Measurements from ENCODE around the gene ILF2. TPM values are rescaled to one million over a fixed set of nuclear protein-coding genes. Genes with fewer than 3 reads are reported as not detected.

The ILF2 gene
- total RNA-seq, 3 donors from 2014 or later = 92.2 to 169 (median 147) TPM

GRCh38 chr1:153615406-153615805, 55.4 kb downstream of the ILF2 start:
- Histone ChIP-seq H3K4me3 (peak overlapping the region in 2 of 3 donors; percentile 19 to 57), H3K9me3 (no peaks in the 10 kb centered on the region), H3K36me3 (no peaks in the 10 kb centered on the region), H3K4me1 (peaks cover 9 to 28% of the 10 kb centered on the region in 2 donors), H3K27me3 (no peaks in the 10 kb centered on the region), H3K27ac (peak overlapping the region; percentile 82 to 84)
- DNase-seq (ENCODE audit: low spot score in 2 of 2) = no peak
- intact Hi-C loops (cut with DNase I; ENCODE audit: low total_unique reads) = no loop called here
- TF ChIP-seq POLR2A (IDR thresholded peaks at IDR 0.05) (no peak), POLR2AphosphoS5 (IDR thresholded peaks at IDR 0.05) (no peak), CTCF (IDR thresholded peaks at IDR 0.05) (no peak)

- TF ChIP-seq POLR2A (IDR thresholded peaks at IDR 0.05) (no peak), CTCF (IDR thresholded peaks at IDR 0.05) (no peak), POLR2AphosphoS5 (IDR thresholded peaks at IDR 0.05) (no peak)
- intact Hi-C loops (cut with DNase I; ENCODE audit: low total_unique reads) = no loop called here
- Histone ChIP-seq H3K4me1 (peaks cover 9 to 32% of the 10 kb centered on the region in 2 donors), H3K4me3 (peak overlapping the region in 1 of 3 donors; percentile 57), H3K9me3 (no peaks in the 10 kb centered on the region), H3K36me3 (no peaks in the 10 kb centered on the region), H3K27me3 (no peaks in the 10 kb centered on the region), H3K27ac (peak overlapping the region; percentile 84 to 98)
- DNase-seq (ENCODE audit: low spot score in 2 of 2) = no peak
Measured at GRCh38 chr1:153614906-153615305, 55.9 kb downstream of the ILF2 start.

GRCh38 chr1:153614189-153614900, 56.4 kb downstream of the ILF2 start:
- Histone ChIP-seq H3K4me3 (no peak overlapping the region), H3K27ac (peak overlapping the region; percentile 59 to 98), H3K27me3 (no peaks in the 10 kb centered on the region), H3K4me1 (peaks cover 14 to 37% of the 10 kb centered on the region in 2 donors), H3K36me3 (no peaks in the 10 kb centered on the region), H3K9me3 (no peaks in the 10 kb centered on the region)
- intact Hi-C loops (cut with DNase I; ENCODE audit: low total_unique reads) = no loop called here
- no peak for DNase-seq (ENCODE audit: low spot score in 2 of 2)
- TF ChIP-seq POLR2AphosphoS5 (IDR thresholded peaks at IDR 0.05) = no peak
- TF ChIP-seq CTCF (IDR thresholded peaks at IDR 0.05) = no peak
- no peak for TF ChIP-seq POLR2A (IDR thresholded peaks at IDR 0.05)

- peak overlapping the region in 2 of 3 donors; percentile 68 to 83 for H3K4me3 ChIP-seq
- TF ChIP-seq POLR2A (IDR thresholded peaks at IDR 0.05) (no peak), POLR2AphosphoS5 (IDR thresholded peaks at IDR 0.05) (no peak), CTCF (IDR thresholded peaks at IDR 0.05) (no peak)
- peak overlapping the region; percentile 98 to 100 for H3K27ac ChIP-seq
- H3K27me3 ChIP-seq = no peaks in the 10 kb centered on the region
- no peaks in the 10 kb centered on the region for H3K36me3 ChIP-seq
- peaks cover 16 to 41% of the 10 kb centered on the region in 2 donors for H3K4me1 ChIP-seq
- H3K9me3 ChIP-seq = no peaks in the 10 kb centered on the region
- DNase-seq (ENCODE audit: low spot score in 2 of 2) = no peak
- intact Hi-C loops (cut with DNase I; ENCODE audit: low total_unique reads) = no loop called here
Measured at GRCh38 chr1:153613406-153613805, 57.4 kb downstream of the ILF2 start.

GRCh38 chr1:153612755-153613331, 58.0 kb downstream of the ILF2 start, which contains the start of gene S100A16:
TSS of gene S100A16 (minus strand) at chr1:153613137. CDS start at chr1:153608151, 4,986 bp downstream.
- Histone ChIP-seq H3K27ac (peak within 1 kb of the TSS; percentile 98 to 100), H3K27me3 (no peaks in the 10 kb centered on the region), H3K9me3 (no peaks in the 10 kb centered on the region), H3K4me3 (peak within 1 kb of the TSS; percentile 49 to 83 (median 68)), H3K4me1 (peaks cover 20 to 46% of the 10 kb centered on the region in 2 donors), H3K36me3 (no peaks in the 10 kb centered on the region)
- intact Hi-C loops (cut with DNase I; ENCODE audit: low total_unique reads) = no loop called here
- DNase-seq (ENCODE audit: low spot score in 2 of 2) = peak; percentile 82
- TF ChIP-seq CTCF (IDR thresholded peaks at IDR 0.05) (no peak), POLR2AphosphoS5 (IDR thresholded peaks at IDR 0.05) (peak; percentile 13 to 79 (median 40)), POLR2A (IDR thresholded peaks at IDR 0.05) (peak; percentile 52)

Data from breast epithelium (tissue), 4 donors.